GM21619 (cell line): ENCODE measurements around the gene PAQR6.
A peak's percentile ranks its signal among the peaks of the same experiment; 100 is the strongest.

Source experiments
- ATAC-seq: cut with Tn5 transposase; IDR thresholded peaks from one replicate; pipeline ENCODE4 v1.9.1; 2021; ENCODE audit not compliant: unreplicated experiment

The PAQR6 gene

DNA sequence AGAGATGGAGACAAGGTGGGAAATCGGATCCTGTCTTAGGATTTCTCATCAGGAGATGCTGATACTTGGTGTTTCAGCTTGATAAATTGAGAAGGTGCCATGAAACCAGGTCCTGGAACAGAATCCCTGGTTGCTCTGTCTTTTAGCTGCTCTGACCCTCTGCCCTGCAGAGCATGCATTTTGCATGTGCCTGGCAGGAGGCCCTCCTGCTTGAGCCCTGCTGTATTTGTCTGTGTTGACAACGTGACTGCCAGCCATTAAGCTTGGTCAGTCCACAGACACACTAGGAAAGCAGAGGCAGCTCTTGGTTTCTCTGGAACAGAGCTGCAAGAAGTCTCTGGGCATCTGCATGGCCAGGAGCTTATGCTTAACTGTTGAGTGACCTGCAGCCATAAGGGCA is 51.4 kb downstream of the PAQR6 start:
- no peak for ATAC-seq

DNA sequence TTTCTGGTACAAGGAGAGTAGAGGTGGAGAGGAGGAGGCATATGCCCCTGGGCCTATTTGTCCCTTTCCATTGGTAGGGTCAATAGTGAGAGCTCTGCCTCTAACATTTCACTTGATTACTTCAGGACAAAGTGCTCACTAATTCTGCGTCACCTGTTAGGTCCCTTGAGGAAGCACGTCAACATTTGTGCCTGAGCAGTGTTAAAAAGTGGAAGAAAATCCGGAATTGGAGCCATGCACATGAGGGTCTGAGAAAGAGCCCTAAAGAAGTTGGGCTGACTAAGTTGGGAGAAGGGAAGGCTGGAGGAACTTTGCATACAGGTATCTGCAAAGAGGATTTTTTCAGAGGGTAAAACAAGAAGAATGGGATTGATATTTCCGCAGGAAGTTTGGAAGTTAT is 52.0 kb downstream of the PAQR6 start:
- no peak for ATAC-seq

DNA sequence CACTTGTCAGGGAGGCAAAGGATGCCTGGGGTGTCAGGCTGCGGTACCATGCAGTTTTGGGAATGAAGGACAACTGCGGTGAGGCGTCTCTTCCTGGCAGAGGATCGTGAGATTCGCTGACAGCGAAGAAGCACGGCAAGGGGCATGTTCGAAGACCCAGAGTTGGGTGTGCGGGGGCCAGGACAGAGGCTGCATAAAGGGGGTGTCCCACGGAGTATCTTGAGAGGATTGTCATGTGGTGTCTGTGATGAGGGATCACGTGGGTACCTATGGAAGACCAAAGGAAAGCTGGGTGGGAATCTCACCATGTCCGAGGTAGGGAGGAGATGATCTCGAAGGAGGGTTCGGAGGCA is 53.6 kb downstream of the PAQR6 start:
- ATAC-seq, result peak; percentile 6

DNA sequence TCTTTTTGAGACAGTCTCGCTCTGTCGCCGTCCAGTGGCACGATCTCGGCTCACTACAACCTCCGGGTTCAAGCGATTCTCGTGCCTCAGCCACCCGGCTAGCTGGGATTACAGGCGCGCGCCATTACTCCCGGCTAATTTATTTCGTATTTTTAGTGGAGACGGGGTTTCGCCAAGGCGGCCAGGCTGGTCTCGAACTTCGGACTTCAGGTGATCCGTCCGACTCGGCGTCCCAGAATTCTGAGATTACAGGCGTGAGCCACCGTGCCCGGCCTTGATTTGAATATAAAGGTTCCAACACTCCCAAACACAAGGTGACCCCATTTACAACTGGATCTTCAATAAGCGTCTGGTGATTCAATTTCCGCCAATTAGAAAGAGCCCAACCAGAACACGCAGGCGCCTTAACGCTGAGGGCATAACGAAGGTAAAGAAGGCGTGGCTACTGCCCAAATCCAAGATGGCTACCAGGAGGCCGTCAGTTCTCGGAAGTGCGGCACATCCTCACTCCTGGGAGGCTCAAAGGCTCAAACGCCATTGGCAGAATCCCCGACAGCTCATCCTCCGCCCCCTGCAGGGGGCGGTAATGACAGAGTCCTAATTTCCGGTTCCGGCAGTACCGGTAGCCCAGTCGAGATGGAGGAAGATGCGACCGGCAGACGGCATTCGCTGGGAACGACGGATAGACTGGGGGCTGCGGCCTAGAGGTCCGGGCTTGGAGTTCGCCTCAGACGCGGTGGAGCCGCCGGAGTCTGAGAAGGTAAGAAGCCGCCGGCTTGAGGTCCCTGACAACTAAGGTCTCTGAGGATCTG is 54.2 kb downstream of the PAQR6 start, which contains the start of gene SLC25A44:
SLC25A44 (plus strand) TSS at position 617 of the 812 bp plus-strand sequence. CDS start 5,744 bp downstream, outside the sequence.
- peak; percentile 89 for ATAC-seq
